KMS-11 (cell line): ENCODE measurements around the gene TMC5.

ENCODE experiments used
- H2AFZ ChIP-seq: fragments of 200-600 bp; sonication (generic); 2 replicates; pipeline ENCODE4 v1.6.1; 2016; ENCODE audit warnings: antibody characterized with exemption, mixed run types, low read depth
- H3K27ac ChIP-seq: fragments of 200-600 bp; sonication (generic); 2 replicates; pipeline ENCODE4 v1.6.1; 2016; ENCODE audit warnings: mild to moderate bottlenecking, mixed run types
- H3K27me3 ChIP-seq: fragments of 200-600 bp; sonication (generic); 2 replicates; pipeline ENCODE4 v1.6.1; 2017; ENCODE audit warnings: mild to moderate bottlenecking, low read depth, mixed run types, moderate library complexity; ENCODE audit not compliant: insufficient read depth
- H3K36me3 ChIP-seq: fragments of 200-600 bp; sonication (generic); 2 replicates; pipeline ENCODE4 v1.6.1; 2017; ENCODE audit warnings: mild to moderate bottlenecking, mixed run types; ENCODE audit not compliant: insufficient read depth
- H3K4me1 ChIP-seq: fragments of 200-600 bp; sonication (generic); 2 replicates; pipeline ENCODE4 v1.6.1; 2016; ENCODE audit warnings: mild to moderate bottlenecking, low read depth, mixed run types; ENCODE audit not compliant: poor library complexity, severe bottlenecking
- H3K4me2 ChIP-seq: fragments of 200-600 bp; sonication (generic); 2 replicates; pipeline ENCODE4 v1.7.0; 2016; ENCODE audit warnings: mild to moderate bottlenecking, mixed run types
- H3K4me3 ChIP-seq: fragments of 200-600 bp; sonication (generic); IDR thresholded peaks from 2 replicates; pipeline ENCODE4 v1.6.1; 2017; ENCODE audit warnings: low read depth, low read length, mixed read lengths; ENCODE audit not compliant: insufficient read depth
- H3K79me2 ChIP-seq: fragments of 200-600 bp; sonication (generic); 2 replicates; pipeline ENCODE4 v1.6.1; 2016; ENCODE audit warnings: low read depth, mixed run types; ENCODE audit not compliant: insufficient read depth
- H3K9ac ChIP-seq: fragments of 200-600 bp; sonication (generic); 2 replicates; pipeline ENCODE4 v1.6.1; 2016; ENCODE audit warnings: mild to moderate bottlenecking, mixed run types
- H4K20me1 ChIP-seq: fragments of 200-600 bp; sonication (generic); 2 replicates; pipeline ENCODE4 v1.6.1; 2016; ENCODE audit warnings: mild to moderate bottlenecking, mixed run types; ENCODE audit not compliant: insufficient read depth
- CTCF ChIP-seq: fragments of 200-600 bp; sonication (generic); conservative IDR thresholded peaks from 2 replicates; pipeline ENCODE4 v1.6.1; 2017; ENCODE audit warnings: low read depth, mild to moderate bottlenecking, antibody characterized with exemption, low read length, moderate library complexity, mixed read lengths

The TMC5 gene

GRCh38 chr16:19415461-19415860 lies 2.2 kb upstream of the TMC5 start:
- Histone ChIP-seq H3K9ac (no peak overlapping the region), H3K79me2 (no peaks in the 10 kb centered on the region), H2AFZ (no peak overlapping the region), H3K4me3 (no peak overlapping the region), H3K4me2 (no peak overlapping the region), H3K4me1 (no peaks in the 10 kb centered on the region), H3K27ac (no peak overlapping the region), H3K36me3 (no peaks in the 10 kb centered on the region), H3K27me3 (no peaks in the 10 kb centered on the region), H4K20me1 (no peaks in the 10 kb centered on the region)
- TF ChIP-seq CTCF = no peak

- Histone ChIP-seq H3K79me2 (no peaks in the 10 kb centered on the region), H3K4me3 (no peak overlapping the region), H2AFZ (no peak overlapping the region), H3K27ac (no peak overlapping the region), H3K27me3 (no peaks in the 10 kb centered on the region), H3K9ac (no peak overlapping the region), H4K20me1 (no peaks in the 10 kb centered on the region), H3K4me1 (no peaks in the 10 kb centered on the region), H3K4me2 (no peak overlapping the region), H3K36me3 (no peaks in the 10 kb centered on the region)
- no peak for TF ChIP-seq CTCF
Observed at GRCh38 chr16:19415918-19416317, 1.8 kb upstream of the TMC5 start.

- H3K4me3 ChIP-seq = no peak overlapping the region
- no peaks in the 10 kb centered on the region for H3K79me2 ChIP-seq
- no peak overlapping the region for H3K9ac ChIP-seq
- no peak for TF ChIP-seq CTCF
- no peak overlapping the region for H3K27ac ChIP-seq
- H3K27me3 ChIP-seq = no peaks in the 10 kb centered on the region
- H3K4me2 ChIP-seq = no peak overlapping the region
- no peaks in the 10 kb centered on the region for H3K36me3 ChIP-seq
- no peaks in the 10 kb centered on the region for H4K20me1 ChIP-seq
- H3K4me1 ChIP-seq = no peaks in the 10 kb centered on the region
- no peak overlapping the region for H2AFZ ChIP-seq
Observed at GRCh38 chr16:19418200-19418599, 517 bp downstream of the TMC5 start.

- Histone ChIP-seq H3K27ac (no peak overlapping the region), H3K9ac (no peak overlapping the region), H3K4me1 (no peaks in the 10 kb centered on the region), H3K79me2 (no peaks in the 10 kb centered on the region), H3K4me3 (no peak overlapping the region), H3K27me3 (no peaks in the 10 kb centered on the region), H2AFZ (no peak overlapping the region), H4K20me1 (no peaks in the 10 kb centered on the region), H3K4me2 (no peak overlapping the region), H3K36me3 (no peaks in the 10 kb centered on the region)
- no peak for TF ChIP-seq CTCF
Observed at GRCh38 chr16:19419698-19420075, 2.0 kb downstream of the TMC5 start.

- Histone ChIP-seq H3K4me2 (no peak overlapping the region), H3K9ac (no peak overlapping the region), H3K27ac (no peak overlapping the region), H3K36me3 (no peaks in the 10 kb centered on the region), H4K20me1 (no peaks in the 10 kb centered on the region), H3K4me1 (no peaks in the 10 kb centered on the region), H2AFZ (no peak overlapping the region), H3K4me3 (no peak overlapping the region), H3K79me2 (no peaks in the 10 kb centered on the region), H3K27me3 (no peaks in the 10 kb centered on the region)
- no peak for TF ChIP-seq CTCF
Observed at GRCh38 chr16:19424478-19424877, 6.8 kb downstream of the TMC5 start.
